ENCODE data around the gene ASB10. TPM values are rescaled to one million over a fixed set of nuclear protein-coding genes. Genes with fewer than 3 reads are reported as not detected.

Gene ASB10
- total and polyA plus RNA-seq, 2 of the 4 experiments (the other 2 are of a cell fraction) = not detected

DNA sequence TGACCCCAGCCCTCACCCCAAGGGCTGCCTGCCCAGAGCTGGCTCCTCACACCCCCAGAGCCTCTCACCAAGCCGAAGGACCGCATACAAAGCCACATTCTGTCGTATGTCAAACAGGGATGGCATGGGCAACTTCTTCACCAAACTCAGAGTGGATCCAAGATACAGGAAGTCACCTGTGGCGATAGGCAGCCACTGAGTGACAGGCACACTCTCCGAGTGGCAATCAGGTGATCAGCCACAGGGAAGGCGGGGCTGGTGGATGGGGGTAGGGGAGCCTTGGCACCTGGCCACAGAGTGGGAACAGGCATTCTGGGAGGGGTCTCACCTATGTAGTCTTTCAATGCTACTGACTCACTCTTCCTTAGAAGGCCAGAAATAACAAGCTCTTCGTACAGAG is 7.1 kb upstream of the ASB10 start:
- Histone ChIP-seq H4K8ac (ENCODE audit: low read depth in 2 of 2, low read length in 2 of 2) (no peak overlapping the region), H3K9me1 (ENCODE audit: insufficient read depth, low read length) (no peaks in the 10 kb centered on the region), H2AFZ (replicated peaks; ENCODE audit: low read length, poor library complexity) (no peak overlapping the region), H3K36me3 (ENCODE audit: control insufficient read depth, insufficient read depth, low read length) (no peaks in the 10 kb centered on the region), H2BK5ac (ENCODE audit: low read depth, low read length, poor library complexity, severe bottlenecking) (no peak overlapping the region), H4K91ac (ENCODE audit: insufficient read depth, low read depth, low read length) (no peak overlapping the region), H2AK9ac (replicated peaks; ENCODE audit: low read depth, low read length, poor library complexity) (no peak overlapping the region), H3K4ac (ENCODE audit: low read depth, low read length) (no peak overlapping the region), H3K27ac (ENCODE audit: insufficient read depth, low read length) (no peak overlapping the region), H3K4me1 (ENCODE audit: control insufficient read depth, insufficient read depth, low read length) (no peaks in the 10 kb centered on the region), H3K4me3 (ENCODE audit: insufficient read depth, low read depth, low read length) (no peak overlapping the region), H4K20me1 (ENCODE audit: insufficient read depth, low read length) (no peaks in the 10 kb centered on the region), H3K9me3 (ENCODE audit: control insufficient read depth, insufficient read depth, low read length) (no peaks in the 10 kb centered on the region), H3K56ac (ENCODE audit: extremely low read depth, insufficient read depth, low read length) (no peak overlapping the region), H4K5ac (ENCODE audit: low read depth, low read length) (no peak overlapping the region), H3K23ac (ENCODE audit: low read depth, low read length) (no peak overlapping the region), H2BK120ac (ENCODE audit: low read depth, low read length) (no peak overlapping the region), H3K18ac (ENCODE audit: low read depth, low read length) (no peak overlapping the region), H3K14ac (replicated peaks; ENCODE audit: low read depth, low read length) (no peak overlapping the region), H3K79me1 (ENCODE audit: low read depth in 1 of 2, low read length in 2 of 2) (no peaks in the 10 kb centered on the region), H3K9ac (ENCODE audit: low read depth, low read length) (no peak overlapping the region), H2BK20ac (ENCODE audit: low read depth, low read length) (no peak overlapping the region), H3K4me2 (ENCODE audit: low read depth, low read length) (no peak overlapping the region), H2AK5ac (ENCODE audit: low read depth, low read length) (no peak overlapping the region), H3K27me3 (ENCODE audit: control insufficient read depth, insufficient read depth, low read length) (peaks cover 90% of the 10 kb centered on the region), H2BK15ac (ENCODE audit: low read depth, low read length) (no peak overlapping the region)
- BruUV-seq (replicated peaks) = no TSS peak
- DNase-seq (no peak), ATAC-seq (ENCODE audit: low read depth) (no peak)
- CTCF ChIA-PET = no interaction called here
- dilution Hi-C loops (cut with HindIII; ENCODE audit: low sequenced_read_pairs, unreplicated experiment) = no loop called here
- intact Hi-C loops (cut with micrococcal nuclease) = no loop called here
- in situ Hi-C loops (cut with MboI; ENCODE audit: low sequenced_read_pairs) = no loop called here
- 61% methylated on average over 3 of the region's 7 CpGs; no CpG with 5 or more reads in 1 of the 2 experiments for WGBS, 2 experiments (ENCODE audit: extremely low coverage in 2 of 2, insufficient read length in 1 of 2)
- no peak for TF ChIP-seq SMC3 (IDR thresholded peaks at IDR 0.05; ENCODE audit: low read depth, low read length)
- TF ChIP-seq CHD1 (IDR thresholded peaks at IDR 0.05; ENCODE audit: low read depth, low read length) = no peak
- TF ChIP-seq CEBPB (IDR thresholded peaks at IDR 0.05; ENCODE audit: low read depth, low read length) = no peak
- no peak for TF ChIP-seq RAD21 (IDR thresholded peaks at IDR 0.05; ENCODE audit: low read length)
- no peak for TF ChIP-seq POLR2A (IDR thresholded peaks at IDR 0.05; ENCODE audit: low read depth, low read length)
- no peak for TF ChIP-seq MXI1 (IDR thresholded peaks at IDR 0.05; ENCODE audit: borderline replicate concordance, low read depth, low read length)
- TF ChIP-seq MAFK (IDR thresholded peaks at IDR 0.05; ENCODE audit: low read depth, low read length) = no peak
- TF ChIP-seq RCOR1 (IDR thresholded peaks at IDR 0.05; ENCODE audit: insufficient replicate concordance, low read length) = no peak
- TF ChIP-seq, protein P1, sequence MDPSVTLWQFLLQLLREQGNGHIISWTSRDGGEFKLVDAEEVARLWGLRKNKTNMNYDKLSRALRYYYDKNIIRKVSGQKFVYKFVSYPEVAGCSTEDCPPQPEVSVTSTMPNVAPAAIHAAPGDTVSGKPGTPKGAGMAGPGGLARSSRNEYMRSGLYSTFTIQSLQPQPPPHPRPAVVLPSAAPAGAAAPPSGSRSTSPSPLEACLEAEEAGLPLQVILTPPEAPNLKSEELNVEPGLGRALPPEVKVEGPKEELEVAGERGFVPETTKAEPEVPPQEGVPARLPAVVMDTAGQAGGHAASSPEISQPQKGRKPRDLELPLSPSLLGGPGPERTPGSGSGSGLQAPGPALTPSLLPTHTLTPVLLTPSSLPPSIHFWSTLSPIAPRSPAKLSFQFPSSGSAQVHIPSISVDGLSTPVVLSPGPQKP (IDR thresholded peaks at IDR 0.05; ENCODE audit: borderline replicate concordance, low read depth, low read length) = no peak
- no peak for TF ChIP-seq MAZ (IDR thresholded peaks at IDR 0.05; ENCODE audit: borderline replicate concordance, low read depth, low read length)
- no peak for TF ChIP-seq BHLHE40 (IDR thresholded peaks at IDR 0.05; ENCODE audit: low read depth, low read length)
- no peak for TF ChIP-seq RFX5 (IDR thresholded peaks at IDR 0.05; ENCODE audit: low read depth, low read length)
- no peak for TF ChIP-seq NFE2L2 (IDR thresholded peaks at IDR 0.05; ENCODE audit: low read depth, low read length)
- TF ChIP-seq, protein P2, sequence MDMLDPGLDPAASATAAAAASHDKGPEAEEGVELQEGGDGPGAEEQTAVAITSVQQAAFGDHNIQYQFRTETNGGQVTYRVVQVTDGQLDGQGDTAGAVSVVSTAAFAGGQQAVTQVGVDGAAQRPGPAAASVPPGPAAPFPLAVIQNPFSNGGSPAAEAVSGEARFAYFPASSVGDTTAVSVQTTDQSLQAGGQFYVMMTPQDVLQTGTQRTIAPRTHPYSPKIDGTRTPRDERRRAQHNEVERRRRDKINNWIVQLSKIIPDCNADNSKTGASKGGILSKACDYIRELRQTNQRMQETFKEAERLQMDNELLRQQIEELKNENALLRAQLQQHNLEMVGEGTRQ (IDR thresholded peaks at IDR 0.05; ENCODE audit: low read depth, low read length) = no peak
- TF ChIP-seq, protein P3, sequence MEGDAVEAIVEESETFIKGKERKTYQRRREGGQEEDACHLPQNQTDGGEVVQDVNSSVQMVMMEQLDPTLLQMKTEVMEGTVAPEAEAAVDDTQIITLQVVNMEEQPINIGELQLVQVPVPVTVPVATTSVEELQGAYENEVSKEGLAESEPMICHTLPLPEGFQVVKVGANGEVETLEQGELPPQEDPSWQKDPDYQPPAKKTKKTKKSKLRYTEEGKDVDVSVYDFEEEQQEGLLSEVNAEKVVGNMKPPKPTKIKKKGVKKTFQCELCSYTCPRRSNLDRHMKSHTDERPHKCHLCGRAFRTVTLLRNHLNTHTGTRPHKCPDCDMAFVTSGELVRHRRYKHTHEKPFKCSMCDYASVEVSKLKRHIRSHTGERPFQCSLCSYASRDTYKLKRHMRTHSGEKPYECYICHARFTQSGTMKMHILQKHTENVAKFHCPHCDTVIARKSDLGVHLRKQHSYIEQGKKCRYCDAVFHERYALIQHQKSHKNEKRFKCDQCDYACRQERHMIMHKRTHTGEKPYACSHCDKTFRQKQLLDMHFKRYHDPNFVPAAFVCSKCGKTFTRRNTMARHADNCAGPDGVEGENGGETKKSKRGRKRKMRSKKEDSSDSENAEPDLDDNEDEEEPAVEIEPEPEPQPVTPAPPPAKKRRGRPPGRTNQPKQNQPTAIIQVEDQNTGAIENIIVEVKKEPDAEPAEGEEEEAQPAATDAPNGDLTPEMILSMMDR (conservative IDR thresholded peaks at IDR 0.05; ENCODE audit: low read depth, low read length) = no peak
- no peak for TF ChIP-seq FOS (IDR thresholded peaks at IDR 0.05; ENCODE audit: low read depth, low read length)
- POLR2A ChIA-PET (ENCODE audit: unreplicated experiment) = no interaction called here

All from IMR-90 (cell line).